HCT116 (cell line): ENCODE measurements around the gene CST8. TPM values are rescaled to one million over a fixed set of nuclear protein-coding genes. Genes with fewer than 3 reads are reported as not detected.

Experiments used
- ATAC-seq: fragments of 200-7000 bp; cut with Tn5 transposase; 2 replicates; pipeline ENCODE4 v1.9.1; 2020; ENCODE audit warnings: mild to moderate bottlenecking, moderate library complexity
- BruUV-seq: library from RNA; stranded (reverse); fragments of 400-500 nt; replicated peaks from 2 replicates; lab custom pipeline; 2021; lab: Mats Ljungman, UMichigan
- CTCF ChIA-PET: fragments of 300-600 bp; sonication (Branson Sonifier 250); formaldehyde crosslinking; loops from one replicate; lab custom pipeline; 2021; ENCODE audit warnings: antibody characterized with exemption; lab: Charles Lee
- POLR2A ChIA-PET: fragments of 300-600, 350-600 bp; sonication (Branson Sonifier 250); formaldehyde crosslinking; loops from one replicate; lab custom pipeline; 2021; ENCODE audit warnings: antibody characterized with exemption; lab: Charles Lee
- RAD21 ChIA-PET, 2 experiments: fragments of 300-600 bp; sonication (Branson Sonifier 250); formaldehyde crosslinking; loops; one replicate each; lab custom pipeline; 2023; ENCODE audit warnings: low total read pairs in 2 of 2; ENCODE audit not compliant: uncharacterized antibody in 2 of 2, unreplicated experiment in 2 of 2, low non-redundant PET in 1 of 2; lab: Charles Lee
- DNase-seq: peaks from one replicate; pipeline ENCODE4 v3.0.0-alpha.2; 2010; ENCODE audit warnings: low read depth, low spot score
- H2AFZ ChIP-seq: fragments of 200-600 bp; shearing (Covaris generic), sonication (generic); 2 replicates; pipeline ENCODE4 v1.6.1; 2017; ENCODE audit warnings: low read depth, mixed run types, mixed read lengths, antibody characterized with exemption, low read length; ENCODE audit not compliant: poor library complexity, severe bottlenecking
- H3K27ac ChIP-seq: 2 replicates; pipeline ENCODE4 v1.5.1; 2012; ENCODE audit warnings: low read depth, low read length
- H3K27me3 ChIP-seq: fragments of 200-600 bp; sonication (generic); 2 replicates; pipeline ENCODE4 v1.6.1; 2016; ENCODE audit warnings: mixed run types, low read length, mixed read lengths; ENCODE audit not compliant: insufficient read depth
- H3K36me3 ChIP-seq, 2 experiments: fragments of 200-500 bp in 1 of 2; fragments of 200-600 bp in 1 of 2; sonication (Bioruptor generic) in 1 of 2; sonication (generic) in 1 of 2; 2 replicates each; pipeline versions ENCODE4 v1.5.1 to v1.6.1; 2014 to 2016; ENCODE audit warnings: low read length in 2 of 2, inconsistent platforms in 1 of 2, mixed read lengths in 1 of 2, mixed run types in 1 of 2; ENCODE audit not compliant: insufficient read depth in 2 of 2, control insufficient read depth in 1 of 2
- H3K4me1 ChIP-seq, 2 experiments: fragments of 200-600 bp in 1 of 2; sonication (generic) in 1 of 2; 2 replicates each; pipeline versions ENCODE4 v1.5.1 to v1.6.1; 2012 to 2017; ENCODE audit warnings: low read length in 2 of 2, inconsistent platforms in 1 of 2, mild to moderate bottlenecking in 1 of 2, mixed read lengths in 1 of 2, mixed run types in 1 of 2, moderate library complexity in 1 of 2; ENCODE audit not compliant: insufficient read depth in 2 of 2, control insufficient read depth in 1 of 2
- H3K4me2 ChIP-seq: fragments of 200-600 bp; sonication (generic); 2 replicates; pipeline ENCODE4 v1.6.1; 2017; ENCODE audit warnings: mixed run types, low read length, mixed read lengths
- H3K4me3 ChIP-seq, 2 experiments: fragments of 200-600 bp in 1 of 2; sonication (generic) in 1 of 2; replicated peaks in 1 of 2; 2 replicates each; pipeline ENCODE4 v1.5.1; 2011 to 2016; ENCODE audit warnings: low read length in 2 of 2, control low read depth in 1 of 2, low read depth in 1 of 2, mild to moderate bottlenecking in 1 of 2, mixed read lengths in 1 of 2, mixed run types in 1 of 2
- H3K79me2 ChIP-seq: fragments of 200-600 bp; sonication (generic); 2 replicates; pipeline ENCODE4 v1.6.1; 2017; ENCODE audit warnings: mild to moderate bottlenecking, mixed run types, low read length, moderate library complexity, mixed read lengths; ENCODE audit not compliant: insufficient read depth
- H3K9ac ChIP-seq: fragments of 200-600 bp; sonication (generic); 2 replicates; pipeline ENCODE4 v1.6.1; 2016; ENCODE audit warnings: low read length, mixed read lengths
- H3K9me2 ChIP-seq: fragments of 200-600 bp; sonication (generic), shearing (Covaris generic); 2 replicates; pipeline ENCODE4 v1.6.1; 2017; ENCODE audit warnings: mixed run types, mild to moderate bottlenecking, moderate library complexity; ENCODE audit not compliant: insufficient read depth
- H3K9me3 ChIP-seq, 2 experiments: fragments of 200-500 bp in 1 of 2; fragments of 200-600 bp in 1 of 2; sonication (Bioruptor generic) in 1 of 2; sonication (generic) in 1 of 2; 2 replicates each; pipeline ENCODE4 v1.6.1; 2014 to 2017; ENCODE audit warnings: low read length in 2 of 2, mixed read lengths in 2 of 2, inconsistent platforms in 1 of 2, low read depth in 1 of 2, mild to moderate bottlenecking in 1 of 2, mixed run types in 1 of 2, moderate library complexity in 1 of 2; ENCODE audit not compliant: control insufficient read depth in 1 of 2, insufficient read depth in 1 of 2
- H4K20me1 ChIP-seq: fragments of 200-600 bp; sonication (generic), shearing (Covaris generic); 2 replicates; pipeline ENCODE4 v1.6.1; 2017; ENCODE audit warnings: mixed run types, mild to moderate bottlenecking, moderate library complexity; ENCODE audit not compliant: insufficient read depth
- CBX3 ChIP-seq: IDR thresholded peaks from 2 replicates; pipeline ENCODE4 v1.6.1; 2012; ENCODE audit warnings: low read depth
- EGR1 ChIP-seq: IDR thresholded peaks from 2 replicates; pipeline ENCODE4 v1.6.1; 2012; ENCODE audit warnings: low read depth
- POLR2AphosphoS5 ChIP-seq: IDR thresholded peaks from 2 replicates; pipeline ENCODE4 v1.6.1; 2011; ENCODE audit warnings: mild to moderate bottlenecking, low read depth, low read length, moderate library complexity
- RAD21 ChIP-seq: IDR thresholded peaks from 2 replicates; pipeline ENCODE4 v1.6.1; 2012; ENCODE audit warnings: low read depth, mild to moderate bottlenecking
- SP1 ChIP-seq: IDR thresholded peaks from 2 replicates; pipeline ENCODE4 v1.6.1; 2012; ENCODE audit warnings: low read depth
- ZNF274 ChIP-seq: fragments of 200-500 bp; sonication (Bioruptor generic); IDR thresholded peaks from 2 replicates; pipeline ENCODE4 v1.6.1; 2014; ENCODE audit warnings: mild to moderate bottlenecking, low read depth, low read length, inconsistent platforms
- intact Hi-C: fragments of 100-400 bp; cut with micrococcal nuclease; formaldehyde crosslinking; loops from 2 replicates; pipeline ENCODE4 v1.10.0; 2022
- total RNA-seq: library from RNA; stranded (reverse); gene quantifications from one replicate; pipeline ENCODE4 v1.2.1, GENCODE V29; 2021; ENCODE audit not compliant: unreplicated experiment
- TF ChIP-seq, protein P1 (sequence below): IDR thresholded peaks from 2 replicates; pipeline ENCODE4 v1.6.1; 2012; ENCODE audit warnings: low read depth
- TF ChIP-seq, protein P2 (sequence below): IDR thresholded peaks from 2 replicates; pipeline ENCODE4 v1.6.1; 2012

CST8 gene
- total RNA-seq, 1 experiment from 2014 or later, result not detected

DNA sequence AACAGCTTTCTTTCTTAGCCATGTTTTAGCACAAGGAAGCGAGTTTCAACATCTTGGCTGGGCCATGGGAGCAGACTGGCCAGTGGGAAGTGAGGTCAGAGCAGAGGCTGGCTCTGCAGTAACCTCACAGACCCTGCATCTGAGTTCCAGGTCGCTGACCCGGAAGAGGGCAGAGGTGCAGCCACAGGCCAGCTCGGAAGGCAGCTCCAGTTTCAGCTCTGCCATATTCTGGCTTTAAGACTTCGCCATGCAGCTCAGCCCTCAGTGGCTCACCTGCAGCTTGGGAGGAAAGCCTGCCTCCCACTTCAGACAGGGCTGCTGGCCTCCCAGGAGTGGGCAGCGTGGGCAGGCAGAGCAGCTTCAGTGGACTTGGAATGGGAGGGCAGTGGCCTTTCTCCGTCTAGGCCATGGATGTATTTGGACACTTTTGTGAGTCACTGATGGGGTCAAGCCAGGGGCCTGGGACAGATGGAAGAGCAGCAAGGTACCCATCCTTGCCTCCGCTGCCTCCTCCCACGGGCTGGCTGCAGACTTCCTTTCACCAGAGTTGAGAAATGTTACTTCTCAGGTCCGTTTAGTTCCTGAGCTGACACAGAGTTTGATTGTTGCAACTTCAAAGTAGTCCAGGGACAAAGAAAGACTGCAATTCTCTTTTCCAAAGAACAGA is 18.5 kb downstream of the CST8 start:
- no peak overlapping the region for H3K9ac ChIP-seq
- no peak overlapping the region for H3K4me2 ChIP-seq
- no peaks in the 10 kb centered on the region for H3K79me2 ChIP-seq
- H3K4me3 ChIP-seq, result no peak overlapping the region
- TF ChIP-seq, protein P1, sequence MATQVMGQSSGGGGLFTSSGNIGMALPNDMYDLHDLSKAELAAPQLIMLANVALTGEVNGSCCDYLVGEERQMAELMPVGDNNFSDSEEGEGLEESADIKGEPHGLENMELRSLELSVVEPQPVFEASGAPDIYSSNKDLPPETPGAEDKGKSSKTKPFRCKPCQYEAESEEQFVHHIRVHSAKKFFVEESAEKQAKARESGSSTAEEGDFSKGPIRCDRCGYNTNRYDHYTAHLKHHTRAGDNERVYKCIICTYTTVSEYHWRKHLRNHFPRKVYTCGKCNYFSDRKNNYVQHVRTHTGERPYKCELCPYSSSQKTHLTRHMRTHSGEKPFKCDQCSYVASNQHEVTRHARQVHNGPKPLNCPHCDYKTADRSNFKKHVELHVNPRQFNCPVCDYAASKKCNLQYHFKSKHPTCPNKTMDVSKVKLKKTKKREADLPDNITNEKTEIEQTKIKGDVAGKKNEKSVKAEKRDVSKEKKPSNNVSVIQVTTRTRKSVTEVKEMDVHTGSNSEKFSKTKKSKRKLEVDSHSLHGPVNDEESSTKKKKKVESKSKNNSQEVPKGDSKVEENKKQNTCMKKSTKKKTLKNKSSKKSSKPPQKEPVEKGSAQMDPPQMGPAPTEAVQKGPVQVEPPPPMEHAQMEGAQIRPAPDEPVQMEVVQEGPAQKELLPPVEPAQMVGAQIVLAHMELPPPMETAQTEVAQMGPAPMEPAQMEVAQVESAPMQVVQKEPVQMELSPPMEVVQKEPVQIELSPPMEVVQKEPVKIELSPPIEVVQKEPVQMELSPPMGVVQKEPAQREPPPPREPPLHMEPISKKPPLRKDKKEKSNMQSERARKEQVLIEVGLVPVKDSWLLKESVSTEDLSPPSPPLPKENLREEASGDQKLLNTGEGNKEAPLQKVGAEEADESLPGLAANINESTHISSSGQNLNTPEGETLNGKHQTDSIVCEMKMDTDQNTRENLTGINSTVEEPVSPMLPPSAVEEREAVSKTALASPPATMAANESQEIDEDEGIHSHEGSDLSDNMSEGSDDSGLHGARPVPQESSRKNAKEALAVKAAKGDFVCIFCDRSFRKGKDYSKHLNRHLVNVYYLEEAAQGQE, result no peak
- TF ChIP-seq RAD21 (no peak), POLR2AphosphoS5 (no peak), CBX3 (no peak), SP1 (no peak), EGR1 (no peak), ZNF274 (no peak)
- TF ChIP-seq, protein P2, sequence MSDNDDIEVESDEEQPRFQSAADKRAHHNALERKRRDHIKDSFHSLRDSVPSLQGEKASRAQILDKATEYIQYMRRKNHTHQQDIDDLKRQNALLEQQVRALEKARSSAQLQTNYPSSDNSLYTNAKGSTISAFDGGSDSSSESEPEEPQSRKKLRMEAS, result no peak
- TF ChIP-seq, all 23 proteins: peak for 0
- ChIA-PET POLR2A (no interaction called here), RAD21 (no interaction called here), CTCF (no interaction called here)
- intact Hi-C loops, result no loop called here
- BruUV-seq, result no TSS peak
- H4K20me1 ChIP-seq, result no peaks in the 10 kb centered on the region
- H3K27ac ChIP-seq, result no peak overlapping the region
- DNase-seq, result no peak
- ATAC-seq, result no peak
- H2AFZ ChIP-seq, result no peak overlapping the region
- no peaks in the 10 kb centered on the region for H3K9me3 ChIP-seq
- peaks cover 3% of the 10 kb centered on the region; the same call in 1 of the 2 replicates for H3K27me3 ChIP-seq
- no peaks in the 10 kb centered on the region for H3K9me2 ChIP-seq
- no peaks in the 10 kb centered on the region for H3K4me1 ChIP-seq
- H3K36me3 ChIP-seq, result no peaks in the 10 kb centered on the region
